HEK293 (cell line): ENCODE measurements around the gene VEZF1.

Experiments used
- CTCF ChIA-PET: fragments of 350-600 bp; formaldehyde crosslinking; extraction: SDS; loops from one replicate; lab custom pipeline; 2021; ENCODE audit warnings: antibody characterized with exemption; lab: Yijun Ruan, JAX
- POLR2A ChIA-PET: fragments of 300-600 bp; formaldehyde crosslinking; extraction: SDS; loops from one replicate; lab custom pipeline; 2020; ENCODE audit warnings: antibody characterized with exemption, inconsistent platforms; lab: Yijun Ruan, JAX
- H3K27ac ChIP-seq: fragments of 200-500 bp; sonication (Bioruptor generic); 2 replicates; pipeline ENCODE4 v1.5.1; 2014; ENCODE audit warnings: low read depth, low read length, control low read depth, inconsistent platforms; ENCODE audit errors: extremely low read depth
- H3K36me3 ChIP-seq, 2 experiments: fragments of 200-500 bp in 1 of 2; sonication (Bioruptor generic) in 1 of 2; 1 replicate in 1 of 2; 2 replicates in 1 of 2; pipeline ENCODE4 v1.5.1; 2014 to 2017; ENCODE audit warnings: inconsistent platforms in 2 of 2, low read length in 2 of 2; ENCODE audit not compliant: control insufficient read depth in 2 of 2, insufficient read depth in 1 of 2
- H3K4me1 ChIP-seq: fragments of 200-500 bp; sonication (Bioruptor generic); 2 replicates; pipeline ENCODE4 v1.5.1; 2014; ENCODE audit warnings: mild to moderate bottlenecking, low read length, inconsistent platforms; ENCODE audit not compliant: control insufficient read depth, insufficient read depth
- H3K4me3 ChIP-seq: 2 replicates; pipeline ENCODE4 v1.5.1; 2011; ENCODE audit warnings: low read depth, mild to moderate bottlenecking, control low read depth, low read length, moderate library complexity
- H3K9me3 ChIP-seq: fragments of 200-500 bp; sonication (Bioruptor generic); 2 replicates; pipeline ENCODE4 v1.5.1; 2014; ENCODE audit warnings: low read depth, low read length, inconsistent platforms; ENCODE audit not compliant: control insufficient read depth, insufficient read depth
- FEZF1 ChIP-seq: fragments of 450-650 bp; formaldehyde crosslinking; IDR thresholded peaks from 2 replicates; pipeline ENCODE4 v1.5.1; 2016; ENCODE audit warnings: missing biosample characterization, missing genetic modification characterization
- HOXA7 ChIP-seq: sonication (generic); formaldehyde crosslinking; IDR thresholded peaks from 2 replicates; pipeline ENCODE4 v1.8.1; 2022; ENCODE audit warnings: missing genetic modification reagents, borderline replicate concordance
- PRDM1 ChIP-seq: fragments of 450-650 bp; formaldehyde crosslinking; IDR thresholded peaks from 2 replicates; pipeline ENCODE4; 2016; ENCODE audit warnings: missing biosample characterization, missing genetic modification characterization
- RBAK ChIP-seq: fragments of 450-650 bp; formaldehyde crosslinking; IDR thresholded peaks from 2 replicates; pipeline ENCODE4 v1.5.1; 2016; ENCODE audit warnings: missing biosample characterization, missing genetic modification characterization
- SP2 ChIP-seq: fragments of 450-650 bp; formaldehyde crosslinking; IDR thresholded peaks from 2 replicates; pipeline ENCODE4 v1.5.1; 2016; ENCODE audit warnings: missing biosample characterization, missing genetic modification characterization
- ZBTB26 ChIP-seq: fragments of 450-650 bp; formaldehyde crosslinking; optimal IDR thresholded peaks from 2 replicates; pipeline ENCODE3; 2016; ENCODE audit warnings: missing biosample characterization, mild to moderate bottlenecking, missing genetic modification characterization
- ZNF133 ChIP-seq: fragments of 450-650 bp; formaldehyde crosslinking; IDR thresholded peaks from 2 replicates; pipeline ENCODE4 v1.5.1; 2016; ENCODE audit warnings: missing biosample characterization, missing genetic modification characterization
- ZNF214 ChIP-seq: fragments of 450-650 bp; formaldehyde crosslinking; IDR thresholded peaks from 2 replicates; pipeline ENCODE4 v1.5.1; 2017; ENCODE audit warnings: missing biosample characterization, mild to moderate bottlenecking, missing genetic modification characterization, borderline replicate concordance
- ZNF221 ChIP-seq: fragments of 450-650 bp; formaldehyde crosslinking; IDR thresholded peaks from 2 replicates; pipeline ENCODE4 v1.5.1; 2017; ENCODE audit warnings: missing biosample characterization, missing genetic modification characterization, borderline replicate concordance
- ZNF26 ChIP-seq: fragments of 450-650 bp; formaldehyde crosslinking; IDR thresholded peaks from 2 replicates; pipeline ENCODE4 v1.5.1; 2016; ENCODE audit warnings: missing biosample characterization, missing genetic modification characterization
- ZNF292 ChIP-seq: fragments of 450-650 bp; formaldehyde crosslinking; IDR thresholded peaks from 2 replicates; pipeline ENCODE4 v1.5.1; 2016; ENCODE audit warnings: low read depth, missing biosample characterization, missing genetic modification characterization, borderline replicate concordance
- ZNF398 ChIP-seq: fragments of 450-650 bp; formaldehyde crosslinking; IDR thresholded peaks from 2 replicates; pipeline ENCODE4 v1.5.1; 2017; ENCODE audit warnings: missing biosample characterization, missing genetic modification characterization
- ZNF423 ChIP-seq: fragments of 450-650 bp; formaldehyde crosslinking; IDR thresholded peaks from 2 replicates; pipeline ENCODE4 v1.5.1; 2016; ENCODE audit warnings: missing biosample characterization, missing genetic modification characterization
- ZNF426 ChIP-seq: fragments of 450-650 bp; formaldehyde crosslinking; IDR thresholded peaks from 2 replicates; pipeline ENCODE4 v1.5.1; 2017; ENCODE audit warnings: missing biosample characterization, missing genetic modification characterization, mild to moderate bottlenecking, inconsistent platforms, moderate library complexity
- ZNF624 ChIP-seq: fragments of 450-650 bp; formaldehyde crosslinking; IDR thresholded peaks from 2 replicates; pipeline ENCODE4 v1.5.1; 2017; ENCODE audit warnings: missing biosample characterization, missing genetic modification characterization
- ZNF776 ChIP-seq: fragments of 450-650 bp; formaldehyde crosslinking; IDR thresholded peaks from 2 replicates; pipeline ENCODE4 v1.5.0; 2017; ENCODE audit warnings: missing biosample characterization, missing genetic modification characterization, borderline replicate concordance

The VEZF1 gene

GRCh38 chr17:57994436-57994835 lies 6.4 kb upstream of the VEZF1 start:
- H3K4me3 ChIP-seq, result no peak overlapping the region
- CTCF ChIA-PET, result interaction anchor here (0.6 to 15.7 kb wide), 15 partner anchors 8 to 869 kb away, joined by 3 to 434 read pairs (median 5); partner anchors contain the start of gene MRPS23
- TF ChIP-seq ZNF214 (tag by site-specific recombination) (no peak), ZNF426 (no peak), ZNF26 (no peak), SP2 (no peak), HOXA7 (CRISPR knock-in tag) (no peak), ZNF292 (tag by site-specific recombination) (no peak), ZBTB26 (tag by site-specific recombination) (no peak), ZNF423 (tag by site-specific recombination) (no peak), ZNF624 (tag by site-specific recombination) (no peak), RBAK (tag by site-specific recombination) (no peak), ZNF133 (tag by site-specific recombination) (no peak), ZNF776 (tag by site-specific recombination) (no peak), ZNF221 (no peak)
- H3K27ac ChIP-seq, result no peak overlapping the region
- H3K4me1 ChIP-seq, result peaks cover 7% of the 10 kb centered on the region; the same call in 1 of the 2 replicates
- POLR2A ChIA-PET, result interaction anchor here (0.5 to 7.1 kb wide), 11 partner anchors 12 to 158 kb away, joined by 3 to 60 read pairs (median 4); partner anchors contain the start of genes MRPS23 and SRSF1
- H3K9me3 ChIP-seq, result no peaks in the 10 kb centered on the region
- peaks cover 14 to 46% of the 10 kb centered on the region in 2 experiments for H3K36me3 ChIP-seq

GRCh38 chr17:57993471-57994365 lies 5.7 kb upstream of the VEZF1 start:
- no peak overlapping the region for H3K4me3 ChIP-seq
- H3K27ac ChIP-seq, result 0 out of 2 replicates have a peak overlapping the region, but pooled peaks have one; percentile 6
- TF ChIP-seq FEZF1 (no peak), PRDM1 (tag by site-specific recombination) (peak; percentile 97), ZNF398 (tag by site-specific recombination) (no peak)
- no peaks in the 10 kb centered on the region for H3K9me3 ChIP-seq
- ChIA-PET POLR2A (interaction anchor here (0.7 to 7.1 kb wide), 14 partner anchors 13 to 159 kb away, joined by 3 to 60 read pairs (median 4); partner anchors contain the start of genes CUEDC1, MRPS23 and SRSF1), CTCF (interaction anchor here (0.7 to 15.7 kb wide), 12 partner anchors 8 to 211 kb away, joined by 3 to 434 read pairs (median 6); partner anchors contain the start of genes MRPS23 and SRSF1)
- H3K36me3 ChIP-seq, result peaks cover 9 to 39% of the 10 kb centered on the region in 2 experiments
- peaks cover 10% of the 10 kb centered on the region; the same call in 1 of the 2 replicates for H3K4me1 ChIP-seq
